ENCODE measurements around the gene CLCN5. TPM values are rescaled to one million over a fixed set of nuclear protein-coding genes. Genes with fewer than 3 reads are reported as not detected.

CLCN5 gene
- total RNA-seq, 2 experiments from 2014 or later: 0.61 to 1.6 TPM

- no peaks in the 10 kb centered on the region for H3K9me3 ChIP-seq (ENCODE audit: control insufficient read depth in 1 of 2, insufficient read depth in 1 of 2, low read length in 2 of 2)
- ChIA-PET POLR2A (no interaction called here), CTCF (no interaction called here)
- ATAC-seq (ENCODE audit: poor library complexity) (no peak), DNase-seq (no peak)
- intact Hi-C loops (cut with DNase I, micrococcal nuclease): loop anchor here in 1 of 2 experiments (10.0 kb wide), 1 partner anchor 173 kb away; no protein-coding TSS in a partner anchor
- no peaks in the 10 kb centered on the region for H3K36me3 ChIP-seq (ENCODE audit: insufficient read depth, low read length)
- no peak overlapping the region for H3K27ac Mint-ChIP-seq
- H3K27me3 ChIP-seq (ENCODE audit: control insufficient read depth in 1 of 2, insufficient read depth in 2 of 2, low read length in 2 of 2): no peaks in the 10 kb centered on the region
- H3K4me3 ChIP-seq (ENCODE audit: low read length): no peak overlapping the region
- H3K36me3 Mint-ChIP-seq (ENCODE audit: low read depth): no peaks in the 10 kb centered on the region
- peaks cover 22% of the 10 kb centered on the region for H3K4me1 Mint-ChIP-seq (ENCODE audit: low read depth)
- H3K9me3 Mint-ChIP-seq: no peaks in the 10 kb centered on the region
- peaks cover 8% of the 10 kb centered on the region for H3K4me1 ChIP-seq (ENCODE audit: insufficient read depth, low read length)
- no peaks in the 10 kb centered on the region for H3K27me3 Mint-ChIP-seq
- H3K27ac ChIP-seq (ENCODE audit: low read depth in 1 of 2, low read length in 2 of 2): no peak overlapping the region
- H3K4me3 Mint-ChIP-seq: no peak overlapping the region
- no peak for TF ChIP-seq CTCF (IDR thresholded peaks at IDR 0.05)
These were observed 10.3 kb upstream of the CLCN5 start for GRCh38 chrX:49912086-49912485.

- no peaks in the 10 kb centered on the region for H3K36me3 Mint-ChIP-seq (ENCODE audit: low read depth)
- Histone ChIP-seq H3K9me3 (ENCODE audit: control insufficient read depth in 1 of 2, insufficient read depth in 1 of 2, low read length in 2 of 2) (no peaks in the 10 kb centered on the region), H3K4me3 (ENCODE audit: low read length) (no peak overlapping the region), H3K36me3 (ENCODE audit: insufficient read depth, low read length) (no peaks in the 10 kb centered on the region), H3K4me1 (ENCODE audit: insufficient read depth, low read length) (peaks cover 8% of the 10 kb centered on the region), H3K27ac (ENCODE audit: low read depth in 1 of 2, low read length in 2 of 2) (no peak overlapping the region), H3K27me3 (ENCODE audit: control insufficient read depth in 1 of 2, insufficient read depth in 2 of 2, low read length in 2 of 2) (no peaks in the 10 kb centered on the region)
- ChIA-PET CTCF (interaction anchor here (0.6 kb wide), 1 partner anchor 51 kb away, joined by 3 read pairs; no protein-coding TSS in a partner anchor), POLR2A (no interaction called here)
- no peak for TF ChIP-seq CTCF (IDR thresholded peaks at IDR 0.05)
- H3K9me3 Mint-ChIP-seq: no peaks in the 10 kb centered on the region
- H3K4me1 Mint-ChIP-seq (ENCODE audit: low read depth): peaks cover 22% of the 10 kb centered on the region
- H3K27me3 Mint-ChIP-seq: no peaks in the 10 kb centered on the region
- DNase-seq (no peak), ATAC-seq (ENCODE audit: poor library complexity) (no peak)
- H3K27ac Mint-ChIP-seq: no peak overlapping the region
- no peak overlapping the region for H3K4me3 Mint-ChIP-seq
- intact Hi-C loops (cut with DNase I, micrococcal nuclease): loop anchor here in 1 of 2 experiments (10.0 kb wide), 1 partner anchor 172 kb away; no protein-coding TSS in a partner anchor
These were observed 9.5 kb upstream of the CLCN5 start for GRCh38 chrX:49912861-49913260.

DNA sequence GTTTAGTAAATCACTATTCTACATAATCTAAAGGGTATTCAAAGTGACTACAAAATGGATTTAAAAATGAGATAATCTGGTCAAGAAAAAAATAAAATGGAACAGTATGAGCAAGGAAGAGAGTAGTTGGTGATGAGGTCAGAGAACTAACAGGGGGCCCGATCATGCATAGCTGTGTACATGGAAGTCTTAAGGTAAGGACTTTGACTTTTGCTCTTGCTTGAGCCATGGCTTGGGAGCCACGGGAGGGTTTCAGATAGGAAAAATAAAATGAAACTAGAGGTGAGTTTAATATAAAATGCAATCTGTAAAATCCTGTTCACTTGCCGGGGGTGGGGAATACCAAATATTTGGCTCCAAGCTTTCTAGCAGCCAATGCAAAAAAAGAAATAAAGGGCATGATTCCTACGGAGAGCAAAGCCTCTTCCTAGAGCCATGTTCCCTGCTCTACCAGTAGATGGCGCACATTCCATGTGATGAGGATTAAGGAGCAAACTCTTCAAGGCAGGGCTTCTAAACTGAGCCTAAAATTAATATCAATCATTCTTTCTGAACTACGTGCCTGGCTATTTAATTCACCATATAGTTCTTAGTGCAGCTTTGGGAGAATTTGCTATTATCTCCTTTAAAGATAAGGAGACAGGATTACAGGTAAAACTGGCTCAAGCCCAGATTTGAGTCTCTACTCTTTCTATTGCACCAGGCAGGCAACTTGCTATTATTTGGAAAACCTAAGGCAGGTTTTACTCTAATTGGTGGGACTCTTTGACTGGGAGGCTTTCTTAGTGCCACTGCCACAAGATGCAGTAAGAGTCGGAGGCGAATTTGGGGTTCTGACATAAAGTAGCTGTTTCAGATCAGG is 6.8 kb upstream of the CLCN5 start:
- Mint-ChIP-seq H3K27me3 (no peaks in the 10 kb centered on the region), H3K4me3 (no peak overlapping the region), H3K27ac (no peak overlapping the region), H3K9me3 (no peaks in the 10 kb centered on the region), H3K4me1 (ENCODE audit: low read depth) (peaks cover 5% of the 10 kb centered on the region), H3K36me3 (ENCODE audit: low read depth) (no peaks in the 10 kb centered on the region)
- peak; percentile 75 for TF ChIP-seq CTCF (IDR thresholded peaks at IDR 0.05)
- no peaks in the 10 kb centered on the region for H3K27me3 ChIP-seq (ENCODE audit: control insufficient read depth in 1 of 2, insufficient read depth in 2 of 2, low read length in 2 of 2)
- no peak overlapping the region for H3K27ac ChIP-seq (ENCODE audit: low read depth in 1 of 2, low read length in 2 of 2)
- ATAC-seq (ENCODE audit: poor library complexity) (peak; percentile 81), DNase-seq (peak; percentile 2 to 75 (median 34))
- ChIA-PET POLR2A (no interaction called here), CTCF (interaction anchor here (0.9 to 1.5 kb wide), 4 partner anchors 10 to 31 kb away, joined by 3 to 5 read pairs (median 4); no protein-coding TSS in a partner anchor)
- no peaks in the 10 kb centered on the region for H3K4me1 ChIP-seq (ENCODE audit: insufficient read depth, low read length)
- no peaks in the 10 kb centered on the region for H3K36me3 ChIP-seq (ENCODE audit: insufficient read depth, low read length)
- no peak overlapping the region for H3K4me3 ChIP-seq (ENCODE audit: low read length)
- no peaks in the 10 kb centered on the region for H3K9me3 ChIP-seq (ENCODE audit: control insufficient read depth in 1 of 2, insufficient read depth in 1 of 2, low read length in 2 of 2)
- intact Hi-C loops (cut with DNase I, micrococcal nuclease): loop anchor here (1.0 to 10.0 kb wide), 4 partner anchors 31 to 665 kb away; partner anchors contain the start of gene CCNB3 (in 1 of the 2)

Measured in CD4-positive, alpha-beta T cell (primary cell).